ENCODE data around the gene TNPO3. TPM values are rescaled to one million over a fixed set of nuclear protein-coding genes. Genes with fewer than 3 reads are reported as not detected.

TNPO3 gene
- total and polyA plus RNA-seq, 2 of the 4 experiments (the other 2 are of a cell fraction), result 24.2 to 77.2 TPM

DNA sequence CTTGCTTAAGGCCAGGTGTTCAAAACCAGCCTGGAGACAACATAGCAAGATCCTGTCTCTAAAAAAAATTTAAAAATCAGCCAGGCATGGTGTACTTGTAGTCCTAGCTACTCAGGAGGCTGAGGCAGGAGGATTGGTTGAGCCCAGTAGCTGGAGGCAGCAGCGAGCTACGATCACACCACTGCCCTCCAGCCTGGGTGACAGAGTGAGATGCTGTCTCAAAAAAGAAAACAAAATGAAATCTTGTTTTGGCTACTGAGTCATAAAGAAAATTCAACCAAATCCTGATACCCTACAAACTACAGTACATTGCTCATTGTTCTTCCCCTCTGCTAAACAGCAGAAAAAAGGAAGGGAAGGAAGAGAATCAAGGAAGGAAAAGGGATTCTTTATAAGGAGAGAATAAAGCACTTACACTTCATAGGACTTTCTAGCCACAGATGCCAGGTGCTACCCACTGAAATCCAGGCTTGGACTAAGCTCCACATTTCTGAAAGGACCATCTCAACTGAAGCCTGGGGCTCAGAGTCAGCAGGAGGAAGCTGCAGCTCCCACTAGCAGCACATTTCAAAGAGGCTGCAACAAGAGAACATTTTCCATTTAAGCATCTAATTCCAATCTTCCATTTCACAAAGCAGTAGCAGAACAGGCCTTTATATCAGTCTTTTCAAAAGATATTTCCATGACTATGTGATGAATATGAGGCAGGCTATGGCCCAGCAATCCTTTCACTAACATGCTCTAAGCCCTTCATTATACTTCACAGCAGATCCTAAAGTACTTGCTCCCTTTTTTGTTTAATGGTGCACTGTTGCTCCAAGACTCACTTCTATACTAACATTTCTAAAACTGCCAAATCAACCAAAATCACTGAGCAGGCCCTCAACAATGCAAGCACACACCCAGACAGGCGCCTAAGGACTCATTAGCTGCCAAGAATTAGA lies 13.5 kb downstream of the TNPO3 start:
- dilution Hi-C loops (cut with HindIII; ENCODE audit: low sequenced_read_pairs, unreplicated experiment) (no loop called here), intact Hi-C loops (cut with micrococcal nuclease) (loop anchor here (5.0 kb wide), 1 partner anchor 34 kb away; no protein-coding TSS in a partner anchor), in situ Hi-C loops (cut with MboI; ENCODE audit: low sequenced_read_pairs) (no loop called here)
- no peak for ATAC-seq (ENCODE audit: low read depth)
- BruUV-seq (replicated peaks), result no TSS peak
- Histone ChIP-seq H3K4me3 (ENCODE audit: insufficient read depth, low read depth, low read length) (no peak overlapping the region), H3K27me3 (ENCODE audit: control insufficient read depth, insufficient read depth, low read length) (no peaks in the 10 kb centered on the region), H4K5ac (ENCODE audit: low read depth, low read length) (no peak overlapping the region), H4K20me1 (ENCODE audit: insufficient read depth, low read length) (peaks cover 54% of the 10 kb centered on the region), H3K14ac (replicated peaks; ENCODE audit: low read depth, low read length) (no peak overlapping the region), H4K91ac (ENCODE audit: insufficient read depth, low read depth, low read length) (no peak overlapping the region), H2BK15ac (ENCODE audit: low read depth, low read length) (no peak overlapping the region), H2BK5ac (ENCODE audit: low read depth, low read length, poor library complexity, severe bottlenecking) (no peak overlapping the region), H2AFZ (replicated peaks; ENCODE audit: low read length, poor library complexity) (no peak overlapping the region), H2AK9ac (replicated peaks; ENCODE audit: low read depth, low read length, poor library complexity) (no peak overlapping the region), H3K18ac (ENCODE audit: low read depth, low read length) (no peak overlapping the region), H3K36me3 (ENCODE audit: control insufficient read depth, insufficient read depth, low read length) (peaks cover 5% of the 10 kb centered on the region; the same call in 1 of the 2 replicates), H3K27ac (ENCODE audit: insufficient read depth, low read length) (no peak overlapping the region), H3K4me2 (ENCODE audit: low read depth, low read length) (no peak overlapping the region), H3K79me1 (ENCODE audit: low read depth in 1 of 2, low read length in 2 of 2) (peaks cover 33 to 62% of the 10 kb centered on the region in 2 experiments), H3K9me1 (ENCODE audit: insufficient read depth, low read length) (peaks cover 5% of the 10 kb centered on the region; the same call in 1 of the 2 replicates), H3K23ac (ENCODE audit: low read depth, low read length) (no peak overlapping the region), H3K9ac (ENCODE audit: low read depth, low read length) (no peak overlapping the region), H4K8ac (ENCODE audit: low read depth in 2 of 2, low read length in 2 of 2) (no peak overlapping the region), H3K4ac (ENCODE audit: low read depth, low read length) (no peak overlapping the region), H3K4me1 (ENCODE audit: control insufficient read depth, insufficient read depth, low read length) (0 out of 2 replicates have a peak, but pooled peaks cover 1% of the 10 kb centered on the region), H2BK20ac (ENCODE audit: low read depth, low read length) (no peak overlapping the region), H3K56ac (ENCODE audit: extremely low read depth, insufficient read depth, low read length) (no peak overlapping the region), H3K9me3 (ENCODE audit: control insufficient read depth, insufficient read depth, low read length) (no peaks in the 10 kb centered on the region), H2AK5ac (ENCODE audit: low read depth, low read length) (no peak overlapping the region), H2BK120ac (ENCODE audit: low read depth, low read length) (no peak overlapping the region)
- ChIA-PET POLR2A (ENCODE audit: unreplicated experiment) (no interaction called here), CTCF (interaction anchor here (0.6 kb wide), 1 partner anchor 9 kb away, joined by 3 read pairs; no protein-coding TSS in a partner anchor)
- TF ChIP-seq CTCF (conservative IDR thresholded peaks at IDR 0.05; ENCODE audit: low read depth, low read length), result no peak
- TF ChIP-seq USF2 (IDR thresholded peaks at IDR 0.05; ENCODE audit: low read depth, low read length), result no peak
- no peak for TF ChIP-seq CHD1 (IDR thresholded peaks at IDR 0.05; ENCODE audit: low read depth, low read length)
- TF ChIP-seq SMC3 (IDR thresholded peaks at IDR 0.05; ENCODE audit: low read depth, low read length), result no peak
- no peak for TF ChIP-seq RAD21 (IDR thresholded peaks at IDR 0.05; ENCODE audit: low read length)
- TF ChIP-seq BHLHE40 (IDR thresholded peaks at IDR 0.05; ENCODE audit: low read depth, low read length), result no peak
- TF ChIP-seq MXI1 (IDR thresholded peaks at IDR 0.05; ENCODE audit: borderline replicate concordance, low read depth, low read length), result no peak
- TF ChIP-seq FOS (IDR thresholded peaks at IDR 0.05; ENCODE audit: low read depth, low read length), result no peak
- TF ChIP-seq ELK1 (IDR thresholded peaks at IDR 0.05; ENCODE audit: borderline replicate concordance, low read depth, low read length), result no peak
- TF ChIP-seq CEBPB (IDR thresholded peaks at IDR 0.05; ENCODE audit: low read depth, low read length), result no peak
- DNase-seq, result no peak
- no CpG with 5 or more reads among the region's 3 CpGs for WGBS, 2 experiments (ENCODE audit: extremely low coverage in 2 of 2, insufficient read length in 1 of 2)
